Neural cell (in vitro differentiated cells): ENCODE data around the gene LMAN2L.

Source experiments
- EP300 ChIP-seq: fragments of 450-650 bp; conservative IDR thresholded peaks from 2 replicates; pipeline ENCODE4 v1.6.1; 2014; ENCODE audit warnings: antibody characterized with exemption, mild to moderate bottlenecking, moderate library complexity; ENCODE audit not compliant: poor library complexity, severe bottlenecking
- EZH2 ChIP-seq: fragments of 200-600, 300-800 bp; shearing (Covaris generic), sonication (generic); IDR thresholded peaks from 2 replicates; pipeline ENCODE4 v1.6.1; 2014; ENCODE audit warnings: antibody characterized with exemption, low read length, borderline replicate concordance, mild to moderate bottlenecking; ENCODE audit not compliant: insufficient read depth, poor library complexity, severe bottlenecking
- MXI1 ChIP-seq: fragments of 450-650 bp; conservative IDR thresholded peaks from 2 replicates; pipeline ENCODE4 v1.6.1; 2014; ENCODE audit warnings: antibody characterized with exemption, mild to moderate bottlenecking; ENCODE audit not compliant: poor library complexity, severe bottlenecking
- POLR2AphosphoS5 ChIP-seq: IDR thresholded peaks from 2 replicates; pipeline ENCODE4 v1.6.1; 2012
- RAD21 ChIP-seq: fragments of 450-650 bp; conservative IDR thresholded peaks from 2 replicates; pipeline ENCODE4 v1.6.1; 2014; ENCODE audit warnings: antibody characterized with exemption, mild to moderate bottlenecking, moderate library complexity
- TAF1 ChIP-seq: IDR thresholded peaks from 2 replicates; pipeline ENCODE4 v1.6.1; 2012; ENCODE audit warnings: low read depth
- TF ChIP-seq, protein P1 (sequence below): fragments of 450-650 bp; IDR thresholded peaks from 2 replicates; pipeline ENCODE4 v1.5.1; 2014; ENCODE audit warnings: antibody characterized with exemption, mild to moderate bottlenecking, moderate library complexity; ENCODE audit not compliant: poor library complexity, severe bottlenecking
- TF ChIP-seq, protein P2 (sequence below): IDR thresholded peaks from 2 replicates; pipeline ENCODE4 v1.6.1; 2012; ENCODE audit warnings: borderline replicate concordance

DNA sequence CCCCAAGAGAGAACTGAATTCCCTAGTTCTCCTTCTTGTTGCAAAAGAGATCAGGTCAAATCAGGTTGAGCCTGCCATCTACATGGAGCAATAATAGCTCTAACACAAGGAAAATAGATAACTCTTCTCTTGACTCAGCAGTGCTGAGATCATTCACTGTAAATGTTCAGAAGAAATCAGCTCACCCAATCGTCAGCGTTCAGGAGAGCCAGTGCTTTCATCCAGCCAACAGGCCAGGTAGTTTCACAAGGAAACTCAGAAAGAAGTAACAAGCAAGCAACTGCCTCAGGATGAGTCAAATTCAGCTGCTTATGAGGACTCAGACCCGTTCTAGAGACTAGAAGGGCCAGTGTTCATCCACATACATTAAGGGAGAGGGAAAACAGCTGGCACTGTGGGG lies 5.9 kb downstream of the LMAN2L start:
- TF ChIP-seq, protein P1, sequence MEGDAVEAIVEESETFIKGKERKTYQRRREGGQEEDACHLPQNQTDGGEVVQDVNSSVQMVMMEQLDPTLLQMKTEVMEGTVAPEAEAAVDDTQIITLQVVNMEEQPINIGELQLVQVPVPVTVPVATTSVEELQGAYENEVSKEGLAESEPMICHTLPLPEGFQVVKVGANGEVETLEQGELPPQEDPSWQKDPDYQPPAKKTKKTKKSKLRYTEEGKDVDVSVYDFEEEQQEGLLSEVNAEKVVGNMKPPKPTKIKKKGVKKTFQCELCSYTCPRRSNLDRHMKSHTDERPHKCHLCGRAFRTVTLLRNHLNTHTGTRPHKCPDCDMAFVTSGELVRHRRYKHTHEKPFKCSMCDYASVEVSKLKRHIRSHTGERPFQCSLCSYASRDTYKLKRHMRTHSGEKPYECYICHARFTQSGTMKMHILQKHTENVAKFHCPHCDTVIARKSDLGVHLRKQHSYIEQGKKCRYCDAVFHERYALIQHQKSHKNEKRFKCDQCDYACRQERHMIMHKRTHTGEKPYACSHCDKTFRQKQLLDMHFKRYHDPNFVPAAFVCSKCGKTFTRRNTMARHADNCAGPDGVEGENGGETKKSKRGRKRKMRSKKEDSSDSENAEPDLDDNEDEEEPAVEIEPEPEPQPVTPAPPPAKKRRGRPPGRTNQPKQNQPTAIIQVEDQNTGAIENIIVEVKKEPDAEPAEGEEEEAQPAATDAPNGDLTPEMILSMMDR, result no peak
- TF ChIP-seq EP300, result no peak
- no peak for TF ChIP-seq POLR2AphosphoS5
- no peak for TF ChIP-seq EZH2
- TF ChIP-seq, protein P2, sequence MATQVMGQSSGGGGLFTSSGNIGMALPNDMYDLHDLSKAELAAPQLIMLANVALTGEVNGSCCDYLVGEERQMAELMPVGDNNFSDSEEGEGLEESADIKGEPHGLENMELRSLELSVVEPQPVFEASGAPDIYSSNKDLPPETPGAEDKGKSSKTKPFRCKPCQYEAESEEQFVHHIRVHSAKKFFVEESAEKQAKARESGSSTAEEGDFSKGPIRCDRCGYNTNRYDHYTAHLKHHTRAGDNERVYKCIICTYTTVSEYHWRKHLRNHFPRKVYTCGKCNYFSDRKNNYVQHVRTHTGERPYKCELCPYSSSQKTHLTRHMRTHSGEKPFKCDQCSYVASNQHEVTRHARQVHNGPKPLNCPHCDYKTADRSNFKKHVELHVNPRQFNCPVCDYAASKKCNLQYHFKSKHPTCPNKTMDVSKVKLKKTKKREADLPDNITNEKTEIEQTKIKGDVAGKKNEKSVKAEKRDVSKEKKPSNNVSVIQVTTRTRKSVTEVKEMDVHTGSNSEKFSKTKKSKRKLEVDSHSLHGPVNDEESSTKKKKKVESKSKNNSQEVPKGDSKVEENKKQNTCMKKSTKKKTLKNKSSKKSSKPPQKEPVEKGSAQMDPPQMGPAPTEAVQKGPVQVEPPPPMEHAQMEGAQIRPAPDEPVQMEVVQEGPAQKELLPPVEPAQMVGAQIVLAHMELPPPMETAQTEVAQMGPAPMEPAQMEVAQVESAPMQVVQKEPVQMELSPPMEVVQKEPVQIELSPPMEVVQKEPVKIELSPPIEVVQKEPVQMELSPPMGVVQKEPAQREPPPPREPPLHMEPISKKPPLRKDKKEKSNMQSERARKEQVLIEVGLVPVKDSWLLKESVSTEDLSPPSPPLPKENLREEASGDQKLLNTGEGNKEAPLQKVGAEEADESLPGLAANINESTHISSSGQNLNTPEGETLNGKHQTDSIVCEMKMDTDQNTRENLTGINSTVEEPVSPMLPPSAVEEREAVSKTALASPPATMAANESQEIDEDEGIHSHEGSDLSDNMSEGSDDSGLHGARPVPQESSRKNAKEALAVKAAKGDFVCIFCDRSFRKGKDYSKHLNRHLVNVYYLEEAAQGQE, result no peak
- TF ChIP-seq TAF1, result no peak
- TF ChIP-seq RAD21, result no peak
- TF ChIP-seq MXI1, result no peak
